Stomach smooth muscle (tissue), 2 donors: ENCODE results near the gene ADAMTS12.

Experiments used
- H3K27ac ChIP-seq: one replicate; pipeline ENCODE4 v1.7.0; 2013; ENCODE audit warnings: mild to moderate bottlenecking, low read length, inconsistent platforms
- H3K27me3 ChIP-seq, 2 donors: one replicate each; pipeline ENCODE4 v1.7.0; 2013; ENCODE audit warnings: low read length in 2 of 2; ENCODE audit not compliant: insufficient read depth in 2 of 2, control insufficient read depth in 1 of 2
- H3K36me3 ChIP-seq, 2 donors: one replicate each; pipeline ENCODE4 v1.7.0; 2013; ENCODE audit warnings: low read length in 2 of 2; ENCODE audit not compliant: control insufficient read depth in 2 of 2, insufficient read depth in 2 of 2
- H3K4me1 ChIP-seq: one replicate; pipeline ENCODE4 v1.7.0; 2013; ENCODE audit warnings: low read length; ENCODE audit not compliant: control insufficient read depth, insufficient read depth
- H3K4me3 ChIP-seq, 2 donors: one replicate each; pipeline ENCODE4 v1.7.0; 2013; ENCODE audit warnings: low read length in 2 of 2
- H3K9ac ChIP-seq, 2 donors: one replicate each; pipeline ENCODE4 v1.7.0; 2013; ENCODE audit warnings: low read length in 2 of 2, mild to moderate bottlenecking in 1 of 2
- H3K9me3 ChIP-seq, 2 donors: one replicate each; pipeline ENCODE4 v1.7.0; 2013; ENCODE audit warnings: low read length in 2 of 2; ENCODE audit not compliant: control insufficient read depth in 2 of 2
- donor health status: healthy.
- donor health status: Pancreatic carcinoma.

The ADAMTS12 gene

DNA sequence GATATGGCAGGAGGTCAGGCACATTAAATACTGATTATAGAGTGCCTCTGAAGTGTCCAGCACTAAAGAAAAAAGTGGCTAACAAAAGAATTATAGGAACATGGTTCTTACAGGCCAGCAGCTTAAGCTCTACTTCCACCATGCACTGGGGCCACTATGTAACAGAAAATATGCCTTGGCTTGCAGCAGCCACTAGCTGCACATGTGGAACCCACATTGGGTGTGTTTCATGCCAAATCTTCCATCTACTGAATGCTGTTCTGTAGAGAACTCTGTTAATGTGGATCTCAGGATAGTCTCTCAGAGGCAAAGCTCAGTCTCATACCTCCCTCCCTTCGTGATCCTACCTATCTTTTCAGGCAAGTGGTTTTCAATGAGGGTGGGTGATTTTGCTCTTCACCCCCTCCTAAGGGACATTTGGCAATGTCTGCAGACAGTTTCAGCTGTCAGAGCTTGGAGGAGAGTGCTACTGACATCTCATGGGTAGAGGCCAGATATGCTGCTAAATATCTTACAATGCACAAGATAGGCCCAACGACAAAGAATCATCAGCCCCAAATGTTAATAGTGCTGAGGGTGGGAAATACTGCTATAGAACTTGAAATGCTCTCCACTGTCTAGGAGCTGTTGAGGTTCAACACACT lies 232.1 kb downstream of the ADAMTS12 start:
- no peak overlapping the region for H3K27ac ChIP-seq
- H3K9ac ChIP-seq, result no peak overlapping the region
- no peaks in the 10 kb centered on the region for H3K9me3 ChIP-seq
- no peak overlapping the region for H3K4me3 ChIP-seq
- H3K4me1 ChIP-seq, result peaks cover 2% of the 10 kb centered on the region
- peaks cover 5 to 11% of the 10 kb centered on the region in 2 donors for H3K36me3 ChIP-seq
- no peaks in the 10 kb centered on the region for H3K27me3 ChIP-seq

DNA sequence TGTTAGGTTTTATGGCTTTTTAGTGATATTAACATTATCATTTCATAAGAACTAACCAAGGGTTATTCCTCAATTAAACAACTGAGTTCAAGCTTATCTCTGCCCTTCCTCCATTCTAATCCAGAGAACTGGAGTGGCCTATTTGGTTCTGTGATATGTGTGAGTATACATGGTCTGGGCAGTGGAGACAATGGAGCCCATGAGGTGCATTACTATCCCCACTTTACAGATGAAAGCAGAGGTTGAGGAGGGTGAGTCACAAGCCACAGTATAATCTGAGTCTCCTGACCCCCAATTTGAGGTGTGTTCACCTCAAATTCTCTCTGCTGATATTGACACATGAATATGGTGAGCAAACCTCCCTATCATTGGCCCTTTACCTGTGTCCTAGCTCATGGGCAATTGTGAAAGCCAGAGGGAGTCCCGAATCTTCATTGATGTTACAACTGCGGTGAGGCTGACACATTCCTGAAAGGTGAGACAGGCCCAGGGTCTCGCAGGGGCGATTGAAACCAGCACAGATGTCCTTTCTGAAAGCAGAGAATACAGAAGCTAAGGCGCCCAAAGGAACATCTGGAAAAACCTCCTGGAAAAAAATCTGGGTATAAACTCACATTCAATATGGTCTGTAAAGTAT lies 233.9 kb downstream of the ADAMTS12 start:
- no peak overlapping the region for H3K4me3 ChIP-seq
- no peak overlapping the region for H3K9ac ChIP-seq
- H3K27me3 ChIP-seq, result no peaks in the 10 kb centered on the region
- H3K36me3 ChIP-seq, result peaks cover 7 to 11% of the 10 kb centered on the region in 2 donors
- H3K27ac ChIP-seq, result no peak overlapping the region
- H3K9me3 ChIP-seq, result no peaks in the 10 kb centered on the region
- peaks cover 2% of the 10 kb centered on the region for H3K4me1 ChIP-seq

DNA sequence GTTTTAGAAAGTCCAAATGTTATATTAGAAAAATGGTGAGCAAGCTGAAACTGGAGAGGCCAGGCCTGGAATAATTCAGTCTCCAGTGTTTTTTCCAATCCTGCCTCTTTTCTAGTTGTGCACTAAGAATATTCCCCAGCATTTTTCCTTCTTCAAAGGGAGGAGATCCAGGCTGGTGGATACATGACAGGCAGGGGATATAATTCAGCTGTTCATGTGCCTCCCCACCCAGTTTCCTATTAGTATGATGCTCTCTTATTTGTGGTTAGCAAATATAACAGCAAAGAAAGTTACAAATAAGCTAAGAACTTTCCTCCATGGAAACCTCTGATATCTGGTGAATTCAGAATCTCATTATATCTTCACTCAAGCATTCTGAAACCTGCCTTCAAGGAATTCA lies 234.6 kb downstream of the ADAMTS12 start:
- no peak overlapping the region for H3K9ac ChIP-seq

DNA sequence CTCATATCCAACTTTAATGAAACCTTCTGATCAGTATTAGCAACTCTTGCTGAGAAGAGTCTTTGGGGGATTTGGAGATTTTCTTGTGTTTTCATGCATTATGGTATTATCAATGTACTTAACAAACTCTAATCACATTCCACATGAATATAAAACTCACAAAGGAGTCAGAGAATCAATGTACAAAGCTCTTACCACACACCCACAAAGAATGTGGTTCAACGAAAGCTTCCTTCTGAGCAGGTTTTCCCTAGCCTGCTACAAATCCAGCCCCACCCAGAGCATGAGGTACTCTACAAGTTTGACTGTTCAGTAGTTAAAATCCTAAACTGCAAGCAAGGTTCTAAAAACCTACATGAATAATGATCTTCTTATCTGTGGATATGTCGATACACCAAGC lies 240.9 kb downstream of the ADAMTS12 start:
- no peak overlapping the region for H3K9ac ChIP-seq
- H3K27me3 ChIP-seq, result no peaks in the 10 kb centered on the region
- H3K4me1 ChIP-seq, result no peaks in the 10 kb centered on the region
- H3K9me3 ChIP-seq, result no peaks in the 10 kb centered on the region
- H3K4me3 ChIP-seq, result no peak overlapping the region
- peaks cover 5 to 21% of the 10 kb centered on the region in 2 donors for H3K36me3 ChIP-seq
- H3K27ac ChIP-seq, result no peak overlapping the region

More for the DNA sequence above, 234.6 kb downstream of the ADAMTS12 start:
- Histone ChIP-seq H3K4me3 (no peak overlapping the region), H3K27ac (no peak overlapping the region), H3K4me1 (peaks cover 2% of the 10 kb centered on the region), H3K9me3 (no peaks in the 10 kb centered on the region), H3K27me3 (no peaks in the 10 kb centered on the region), H3K36me3 (peaks cover 7 to 11% of the 10 kb centered on the region in 2 donors)

DNA sequence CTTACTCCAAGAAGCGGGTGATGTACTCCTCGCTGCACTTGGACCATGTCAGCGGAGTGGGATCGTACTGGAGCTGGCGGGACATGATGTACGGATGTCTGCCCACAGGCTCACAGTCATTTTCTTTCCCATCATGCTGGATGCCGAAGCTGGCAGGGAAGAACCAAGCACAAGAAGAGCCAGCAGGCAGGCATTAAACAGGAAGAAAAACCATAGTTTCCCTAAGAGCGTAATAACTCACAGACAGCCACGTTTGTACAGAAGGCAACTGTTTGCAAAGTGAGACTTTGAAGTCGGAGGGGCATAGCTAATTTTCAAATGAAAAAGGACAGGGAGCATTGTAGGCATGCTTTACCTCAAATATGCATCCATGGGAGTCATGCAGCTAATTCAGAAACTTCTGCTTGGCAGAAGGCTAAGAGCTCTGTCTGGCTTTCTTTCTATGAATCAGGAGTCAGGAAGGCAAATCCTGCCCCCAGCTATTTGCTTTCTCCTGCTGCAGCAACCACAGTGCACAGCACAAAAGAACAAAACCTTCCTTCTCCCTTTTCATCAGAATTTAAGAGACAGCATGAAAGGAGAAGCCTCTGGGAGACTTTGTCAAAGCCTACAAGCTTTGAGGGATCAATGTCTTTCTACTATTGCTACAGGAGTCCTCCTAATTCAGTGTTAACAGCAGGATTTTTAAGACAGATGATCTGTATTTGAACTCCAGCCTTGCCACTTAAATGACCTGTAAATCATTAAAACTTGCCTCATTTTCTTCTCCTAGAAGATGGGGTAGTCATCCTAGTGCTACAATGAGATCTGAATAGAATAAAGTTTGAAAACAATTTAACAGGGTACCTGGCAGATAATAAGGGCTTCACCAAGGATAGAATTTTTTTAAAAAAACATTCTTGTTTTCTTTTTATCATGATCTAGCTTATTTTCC lies 242.0 kb downstream of the ADAMTS12 start:
- no peaks in the 10 kb centered on the region for H3K27me3 ChIP-seq
- H3K9ac ChIP-seq, result no peak overlapping the region
- no peak overlapping the region for H3K27ac ChIP-seq
- H3K4me3 ChIP-seq, result no peak overlapping the region
- H3K9me3 ChIP-seq, result no peaks in the 10 kb centered on the region
- no peaks in the 10 kb centered on the region for H3K4me1 ChIP-seq
- H3K36me3 ChIP-seq, result peaks cover 5 to 18% of the 10 kb centered on the region in 2 donors

DNA sequence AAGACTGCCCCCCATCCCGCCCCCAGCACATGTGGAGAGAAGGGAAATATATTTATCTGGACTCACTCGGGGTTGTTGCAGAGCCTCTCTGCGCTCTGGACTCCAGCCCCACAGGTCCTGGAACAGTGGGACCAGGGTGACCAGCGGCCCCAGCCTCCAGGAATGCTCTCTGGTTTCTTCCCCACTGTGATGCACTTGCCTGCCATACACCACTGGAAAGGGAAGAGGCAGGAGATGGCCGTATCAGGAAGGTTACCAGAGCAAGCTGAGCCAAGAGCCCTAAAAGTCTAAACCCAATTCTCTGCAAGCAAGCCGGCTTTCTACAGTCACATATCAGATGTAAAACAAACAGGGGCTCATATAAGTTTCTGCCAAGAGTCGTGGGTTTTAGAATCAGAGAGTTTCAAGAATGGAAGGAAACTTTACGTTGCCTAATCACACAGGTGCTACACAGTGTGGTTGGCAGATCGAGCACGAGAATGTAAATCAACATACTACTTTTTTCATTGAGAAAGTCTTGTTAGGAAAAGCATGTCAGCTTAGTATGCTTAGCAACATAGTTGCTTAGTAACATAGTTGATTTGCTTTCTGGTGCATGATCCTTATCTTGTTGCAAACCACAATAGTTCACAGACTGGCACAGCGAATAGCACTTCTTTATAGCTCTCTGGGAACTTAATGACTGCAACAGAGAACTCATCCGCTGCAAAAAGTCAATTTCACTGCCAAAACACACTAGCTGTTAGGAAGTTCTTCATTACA lies 249.9 kb downstream of the ADAMTS12 start:
- H3K36me3 ChIP-seq, result peaks cover 2 to 10% of the 10 kb centered on the region in 2 donors
- H3K27ac ChIP-seq, result no peak overlapping the region
- H3K4me1 ChIP-seq, result no peaks in the 10 kb centered on the region
- H3K9ac ChIP-seq, result no peak overlapping the region
- no peak overlapping the region for H3K4me3 ChIP-seq
- H3K27me3 ChIP-seq, result no peaks in the 10 kb centered on the region
- no peaks in the 10 kb centered on the region for H3K9me3 ChIP-seq

DNA sequence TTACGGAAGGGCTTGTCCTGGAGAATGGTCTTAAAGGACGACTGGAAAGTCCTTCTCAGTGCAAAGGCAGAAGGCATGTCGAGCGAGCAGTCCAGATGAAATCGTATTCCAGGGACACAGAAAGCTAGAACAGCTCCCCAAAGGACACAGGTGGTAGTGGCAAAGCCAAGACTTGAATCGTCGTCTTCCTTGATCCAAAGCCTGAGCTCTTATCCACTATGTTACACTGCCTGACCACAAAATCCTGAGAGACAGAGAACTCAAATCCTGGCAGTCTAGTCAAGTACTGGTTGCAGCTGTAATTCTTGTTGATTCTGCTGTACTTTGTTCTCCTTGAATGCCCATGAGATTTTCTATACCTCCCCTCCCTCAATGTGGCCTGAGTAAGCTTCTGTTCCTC lies 252.3 kb downstream of the ADAMTS12 start:
- Histone ChIP-seq H3K27me3 (no peaks in the 10 kb centered on the region), H3K27ac (no peak overlapping the region), H3K36me3 (peaks cover 2 to 10% of the 10 kb centered on the region in 2 donors), H3K9me3 (no peaks in the 10 kb centered on the region), H3K9ac (no peak overlapping the region), H3K4me3 (no peak overlapping the region), H3K4me1 (no peaks in the 10 kb centered on the region)

DNA sequence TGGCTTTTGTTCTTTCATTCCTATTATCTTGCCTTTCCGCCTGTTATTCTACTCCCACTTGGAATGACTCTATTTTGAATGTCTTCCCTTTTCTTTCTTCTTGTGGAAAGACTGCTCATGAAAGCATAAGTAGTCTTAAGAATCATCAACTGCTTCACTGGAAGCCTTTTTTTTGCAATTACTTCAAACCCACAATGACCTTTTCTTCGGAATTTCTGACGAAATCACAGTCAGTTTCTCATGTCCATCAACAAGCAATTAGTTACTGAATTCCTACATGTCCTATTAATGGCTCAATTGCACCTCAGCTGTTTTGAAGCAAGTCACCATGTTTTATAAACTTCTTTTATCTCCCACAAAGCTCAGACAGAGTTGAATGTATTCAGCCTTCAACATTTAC lies 254.8 kb downstream of the ADAMTS12 start:
- no peak overlapping the region for H3K4me3 ChIP-seq
- H3K27ac ChIP-seq, result no peak overlapping the region
- no peak overlapping the region for H3K9ac ChIP-seq
- no peaks in the 10 kb centered on the region for H3K4me1 ChIP-seq
- no peaks in the 10 kb centered on the region for H3K9me3 ChIP-seq
- no peaks in the 10 kb centered on the region for H3K27me3 ChIP-seq
- H3K36me3 ChIP-seq, result peaks cover 7 to 11% of the 10 kb centered on the region in 2 donors

DNA sequence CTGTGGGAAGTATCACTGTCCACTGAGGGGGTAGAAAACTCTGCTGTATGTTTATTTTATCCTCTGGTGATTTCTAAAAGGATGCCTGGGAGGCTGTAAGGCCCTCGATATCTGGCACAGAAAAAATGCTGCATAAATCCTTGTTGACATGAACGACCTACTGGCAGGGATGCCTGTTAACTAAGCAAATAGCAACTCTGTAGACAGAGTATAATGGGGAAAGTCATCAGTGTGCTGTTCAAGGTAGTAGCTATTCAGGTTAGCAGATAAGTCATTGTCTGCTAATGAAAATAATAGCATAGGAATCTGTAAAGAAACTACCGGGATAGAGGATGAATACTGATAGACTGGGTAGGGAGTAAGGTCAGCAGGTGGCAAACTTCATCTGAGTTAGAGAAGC lies 256.2 kb downstream of the ADAMTS12 start:
- Histone ChIP-seq H3K27ac (no peak overlapping the region), H3K9me3 (no peaks in the 10 kb centered on the region)

DNA sequence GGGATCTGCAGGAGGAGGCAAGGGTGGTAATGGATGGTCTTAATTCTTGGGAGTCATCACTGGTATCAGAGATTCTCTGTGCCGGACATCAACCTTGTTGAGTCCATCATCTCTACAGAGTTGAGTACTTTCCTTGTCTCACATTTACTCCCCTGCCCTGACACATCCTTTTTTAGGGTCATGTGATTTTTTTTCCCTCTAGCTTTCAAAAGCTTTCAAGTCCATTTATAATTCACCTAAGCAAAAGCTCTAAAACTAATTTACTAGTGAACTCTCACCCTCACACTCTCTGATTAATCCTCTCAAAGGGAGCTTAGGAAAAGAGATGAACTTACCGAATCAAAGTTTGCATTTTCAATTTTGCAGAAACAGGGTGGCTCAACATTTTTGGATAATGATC lies 258.1 kb downstream of the ADAMTS12 start:
- no peak overlapping the region for H3K27ac ChIP-seq
- H3K4me3 ChIP-seq, result no peak overlapping the region
- H3K36me3 ChIP-seq, result peaks cover 7 to 9% of the 10 kb centered on the region in 2 donors
- H3K27me3 ChIP-seq, result no peaks in the 10 kb centered on the region
- no peaks in the 10 kb centered on the region for H3K9me3 ChIP-seq
- H3K9ac ChIP-seq, result no peak overlapping the region
- no peaks in the 10 kb centered on the region for H3K4me1 ChIP-seq

More for the DNA sequence above, 256.2 kb downstream of the ADAMTS12 start:
- Histone ChIP-seq H3K9ac (no peak overlapping the region), H3K27me3 (no peaks in the 10 kb centered on the region), H3K4me1 (no peaks in the 10 kb centered on the region), H3K4me3 (no peak overlapping the region), H3K36me3 (peaks cover 7 to 15% of the 10 kb centered on the region in 2 donors)
